A673 (cell line): ENCODE results near the gene PSMB2. TPM values are rescaled to one million over a fixed set of nuclear protein-coding genes. Genes with fewer than 3 reads are reported as not detected.

Experiments
- BruUV-seq: library from RNA; stranded (reverse); fragments of 400-500 nt; replicated peaks from 2 replicates; lab custom pipeline; 2021; lab: Mats Ljungman, UMichigan
- CTCF ChIA-PET: fragments of 300-600 bp; sonication (Branson Sonifier 250); formaldehyde crosslinking; loops from one replicate; lab custom pipeline; 2022; ENCODE audit warnings: antibody characterized with exemption; lab: Charles Lee
- POLR2A ChIA-PET: fragments of 300-600 bp; sonication (Branson Sonifier 250); formaldehyde crosslinking; loops from one replicate; lab custom pipeline; 2022; ENCODE audit warnings: antibody characterized with exemption; ENCODE audit not compliant: low non-redundant PET; lab: Charles Lee
- DNase-seq: peaks from one replicate; pipeline ENCODE4 v3.0.0-alpha.2; 2015; ENCODE audit warnings: low spot score
- H3K27ac ChIP-seq: fragments of 200-600 bp; sonication (generic); 2 replicates; pipeline ENCODE4 v1.5.1; 2016; ENCODE audit warnings: mixed run types, low read depth, mild to moderate bottlenecking, mixed read lengths, antibody characterized with exemption, low read length; ENCODE audit not compliant: poor library complexity, severe bottlenecking
- H3K27me3 ChIP-seq: fragments of 200-600 bp; sonication (generic); replicated peaks from 2 replicates; pipeline ENCODE4 v1.6.1; 2017; ENCODE audit warnings: mixed run types, low read depth, mild to moderate bottlenecking, mixed read lengths, antibody characterized with exemption, low read length; ENCODE audit not compliant: insufficient read depth, poor library complexity
- H3K36me3 ChIP-seq: fragments of 200-600 bp; sonication (generic); 2 replicates; pipeline ENCODE4 v1.6.1; 2016; ENCODE audit warnings: mixed run types, mild to moderate bottlenecking, mixed read lengths, antibody characterized with exemption, low read length; ENCODE audit not compliant: insufficient read depth, poor library complexity, severe bottlenecking
- H3K4me1 ChIP-seq: fragments of 200-600 bp; sonication (generic); 2 replicates; pipeline ENCODE4 v1.6.1; 2017; ENCODE audit warnings: mixed run types, mild to moderate bottlenecking, mixed read lengths, antibody characterized with exemption, low read length; ENCODE audit not compliant: insufficient read depth, poor library complexity, severe bottlenecking
- H3K4me3 ChIP-seq: fragments of 200-600 bp; sonication (generic); 2 replicates; pipeline ENCODE4 v1.5.1; 2016; ENCODE audit warnings: low read depth, mixed run types, mild to moderate bottlenecking, mixed read lengths, low read length; ENCODE audit not compliant: poor library complexity, severe bottlenecking
- H3K9me3 ChIP-seq: fragments of 200-600 bp; sonication (generic); 2 replicates; pipeline ENCODE4 v1.6.1; 2016; ENCODE audit warnings: mixed run types, low read depth, mild to moderate bottlenecking, mixed read lengths, antibody characterized with exemption, low read length; ENCODE audit not compliant: poor library complexity, severe bottlenecking
- EZH2 ChIP-seq: fragments of 200-600 bp; sonication (generic); IDR thresholded peaks from 2 replicates; pipeline ENCODE4 v1.6.1; 2017; ENCODE audit warnings: borderline replicate concordance, low read depth, mild to moderate bottlenecking, mixed read lengths, antibody characterized with exemption, low read length; ENCODE audit not compliant: poor library complexity, severe bottlenecking
- intact Hi-C: fragments of 100-400 bp; cut with micrococcal nuclease; formaldehyde crosslinking; loops from one replicate; pipeline ENCODE4 v1.10.0; 2022; ENCODE audit not compliant: unreplicated experiment
- total RNA-seq: library from RNA; stranded (reverse); gene quantifications from 2 replicates; pipeline ENCODE4 v1.2.3, GENCODE V29; 2021
- TF ChIP-seq, protein P1 (sequence below): fragments of 300-800, 200-600 bp; sonication (generic); conservative IDR thresholded peaks from 2 replicates; pipeline ENCODE4 v1.5.1; 2017; ENCODE audit warnings: low read depth, mild to moderate bottlenecking, antibody characterized with exemption, low read length, moderate library complexity, mixed read lengths

Gene PSMB2
- total RNA-seq, 1 experiment from 2014 or later = 169 TPM

DNA sequence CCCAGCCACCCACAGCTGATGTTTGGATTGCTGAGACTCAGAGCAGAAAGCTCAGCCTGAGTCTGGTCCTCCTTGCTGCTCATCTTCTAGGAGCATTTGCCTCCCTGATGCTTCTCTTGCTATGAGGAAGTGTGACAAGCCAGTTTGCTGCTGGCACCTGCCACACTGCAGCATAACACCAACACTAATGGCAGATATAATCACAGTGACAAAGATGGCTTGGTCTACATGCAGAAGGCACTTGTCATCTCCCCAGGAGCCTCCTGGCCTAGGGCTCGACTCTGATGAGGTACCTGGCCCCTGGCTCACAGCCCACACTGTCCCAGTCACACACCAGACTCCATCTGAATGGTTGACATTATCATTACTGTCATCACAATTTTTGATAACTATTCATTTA lies 13.9 kb upstream of the PSMB2 start:
- ChIA-PET CTCF (interaction anchor here (0.6 kb wide), 1 partner anchor 13 kb away, joined by 3 read pairs; no protein-coding TSS in a partner anchor), POLR2A (no interaction called here)
- H3K27me3 ChIP-seq = no peaks in the 10 kb centered on the region
- H3K27ac ChIP-seq = no peak overlapping the region
- no peak overlapping the region for H3K4me3 ChIP-seq
- no TSS peak for BruUV-seq
- TF ChIP-seq, protein P1, sequence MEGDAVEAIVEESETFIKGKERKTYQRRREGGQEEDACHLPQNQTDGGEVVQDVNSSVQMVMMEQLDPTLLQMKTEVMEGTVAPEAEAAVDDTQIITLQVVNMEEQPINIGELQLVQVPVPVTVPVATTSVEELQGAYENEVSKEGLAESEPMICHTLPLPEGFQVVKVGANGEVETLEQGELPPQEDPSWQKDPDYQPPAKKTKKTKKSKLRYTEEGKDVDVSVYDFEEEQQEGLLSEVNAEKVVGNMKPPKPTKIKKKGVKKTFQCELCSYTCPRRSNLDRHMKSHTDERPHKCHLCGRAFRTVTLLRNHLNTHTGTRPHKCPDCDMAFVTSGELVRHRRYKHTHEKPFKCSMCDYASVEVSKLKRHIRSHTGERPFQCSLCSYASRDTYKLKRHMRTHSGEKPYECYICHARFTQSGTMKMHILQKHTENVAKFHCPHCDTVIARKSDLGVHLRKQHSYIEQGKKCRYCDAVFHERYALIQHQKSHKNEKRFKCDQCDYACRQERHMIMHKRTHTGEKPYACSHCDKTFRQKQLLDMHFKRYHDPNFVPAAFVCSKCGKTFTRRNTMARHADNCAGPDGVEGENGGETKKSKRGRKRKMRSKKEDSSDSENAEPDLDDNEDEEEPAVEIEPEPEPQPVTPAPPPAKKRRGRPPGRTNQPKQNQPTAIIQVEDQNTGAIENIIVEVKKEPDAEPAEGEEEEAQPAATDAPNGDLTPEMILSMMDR = no peak
- TF ChIP-seq EZH2 = no peak
- no peaks in the 10 kb centered on the region for H3K36me3 ChIP-seq
- DNase-seq = no peak
- no peaks in the 10 kb centered on the region for H3K9me3 ChIP-seq
- no peaks in the 10 kb centered on the region for H3K4me1 ChIP-seq
- intact Hi-C loops = no loop called here

DNA sequence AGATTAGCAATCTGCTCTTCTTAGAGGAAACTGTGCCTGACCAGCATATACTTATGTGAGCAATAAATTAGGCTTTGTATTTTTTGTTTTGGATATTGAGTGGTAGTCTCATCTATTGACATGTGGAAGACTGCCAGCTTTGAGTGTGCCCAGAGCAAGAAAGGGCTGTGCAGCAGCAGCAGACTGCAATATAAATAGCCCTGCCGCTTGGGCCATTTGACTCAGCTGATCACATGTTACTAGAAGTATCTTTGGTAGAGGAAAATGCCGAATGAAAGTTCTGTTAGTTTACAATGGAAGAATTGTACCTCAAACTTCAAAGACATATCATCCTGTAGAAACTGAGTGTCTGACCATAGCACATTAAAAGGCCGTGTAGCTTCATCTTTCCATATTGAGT lies 9.1 kb upstream of the PSMB2 start:
- H3K4me1 ChIP-seq = no peaks in the 10 kb centered on the region
- ChIA-PET CTCF (no interaction called here), POLR2A (no interaction called here)
- no peaks in the 10 kb centered on the region for H3K36me3 ChIP-seq
- no peak overlapping the region for H3K27ac ChIP-seq
- peaks cover 6% of the 10 kb centered on the region for H3K27me3 ChIP-seq
- no peak for DNase-seq
- BruUV-seq = no TSS peak
- no peaks in the 10 kb centered on the region for H3K9me3 ChIP-seq
- intact Hi-C loops = no loop called here
- no peak for TF ChIP-seq EZH2
- TF ChIP-seq, protein P1 = no peak
- H3K4me3 ChIP-seq = no peak overlapping the region

DNA sequence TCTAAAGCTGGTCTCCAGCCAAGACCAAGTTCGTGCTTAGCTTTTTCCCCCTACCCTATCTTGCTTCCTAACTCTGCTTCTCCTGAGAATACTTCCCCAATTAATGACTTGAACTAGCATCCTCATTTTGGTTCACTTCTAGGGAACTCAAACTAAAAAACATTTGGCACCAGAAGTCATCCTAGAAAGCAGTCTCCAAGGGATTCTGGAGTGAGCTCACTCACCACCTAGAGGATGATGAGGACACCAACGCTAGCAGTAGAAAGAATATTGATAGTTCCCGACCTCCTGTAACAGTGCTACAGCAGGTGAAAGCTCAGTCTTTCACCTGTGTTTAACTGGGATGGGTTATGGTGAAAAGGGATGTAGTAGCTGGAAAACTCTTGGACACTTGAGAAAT lies 4.7 kb upstream of the PSMB2 start:
- H3K27me3 ChIP-seq = peaks cover 13% of the 10 kb centered on the region
- ChIA-PET CTCF (no interaction called here), POLR2A (no interaction called here)
- H3K36me3 ChIP-seq = no peaks in the 10 kb centered on the region
- TF ChIP-seq, protein P1 = peak; percentile 39
- no peak for TF ChIP-seq EZH2
- no peak overlapping the region for H3K27ac ChIP-seq
- intact Hi-C loops = no loop called here
- H3K9me3 ChIP-seq = no peaks in the 10 kb centered on the region
- H3K4me3 ChIP-seq = no peak overlapping the region
- peak; percentile 22 for DNase-seq
- BruUV-seq = no TSS peak
- no peaks in the 10 kb centered on the region for H3K4me1 ChIP-seq
